ENCODE results near the gene NPC1.
"Not testable (repeated sequence)": the region's sequence is repeated elsewhere in the genome, so short reads cannot be mapped to it uniquely, and the experiment has no call there.

The NPC1 gene

GRCh38 chr18:23609390-23610023 lies 23.2 kb upstream of the NPC1 start:
- no peak for DNase-seq (ENCODE audit: low read depth)

GRCh38 chr18:23608211-23608610 lies 21.9 kb upstream of the NPC1 start:
- no peak for DNase-seq (ENCODE audit: low read depth)

GRCh38 chr18:23605941-23606340 lies 19.6 kb upstream of the NPC1 start:
- DNase-seq (ENCODE audit: low read depth): no peak

GRCh38 chr18:23599809-23600208 lies 13.5 kb upstream of the NPC1 start:
- DNase-seq (ENCODE audit: low read depth): no peak

- no peak for DNase-seq (ENCODE audit: low read depth)
These were observed 9.9 kb upstream of the NPC1 start for GRCh38 chr18:23596183-23596582.

GRCh38 chr18:23595591-23595990 lies 9.3 kb upstream of the NPC1 start:
- DNase-seq (ENCODE audit: low read depth): no peak

GRCh38 chr18:23593720-23594119 lies 7.4 kb upstream of the NPC1 start:
- peak; percentile 56 for DNase-seq (ENCODE audit: low read depth)

GRCh38 chr18:23592911-23593310 lies 6.6 kb upstream of the NPC1 start:
- DNase-seq (ENCODE audit: low read depth): no peak

GRCh38 chr18:23591011-23591410 lies 4.7 kb upstream of the NPC1 start:
- DNase-seq (ENCODE audit: low read depth): no peak

GRCh38 chr18:23588836-23589560 lies 2.7 kb upstream of the NPC1 start:
- DNase-seq (ENCODE audit: low read depth): no peak

GRCh38 chr18:23587220-23587642 lies 925 bp upstream of the NPC1 start:
- no peak for DNase-seq (ENCODE audit: low read depth)

- DNase-seq (ENCODE audit: low read depth): no peak
These were observed 433 bp downstream of the NPC1 start for GRCh38 chr18:23585897-23586248.

GRCh38 chr18:23585007-23585871 lies 1.1 kb downstream of the NPC1 start:
- no peak for DNase-seq (ENCODE audit: low read depth)

GRCh38 chr18:23584019-23584983 lies 2.0 kb downstream of the NPC1 start:
- DNase-seq (ENCODE audit: low read depth): no peak

- DNase-seq (ENCODE audit: low read depth): no peak
These were observed 3.0 kb downstream of the NPC1 start for GRCh38 chr18:23583071-23583865.

- peak; percentile 67 for DNase-seq (ENCODE audit: low read depth)
These were observed 5.5 kb downstream of the NPC1 start for GRCh38 chr18:23580677-23581367.

GRCh38 chr18:23578891-23579653 lies 7.2 kb downstream of the NPC1 start:
- DNase-seq (ENCODE audit: low read depth): no peak

- no peak for DNase-seq (ENCODE audit: low read depth)
These were observed 8.1 kb downstream of the NPC1 start for GRCh38 chr18:23578067-23578701.

GRCh38 chr18:23577521-23577920 lies 8.8 kb downstream of the NPC1 start:
- not testable (repeated sequence) for DNase-seq (ENCODE audit: low read depth)

All from non-pigmented ciliary epithelial cell (primary cell).